K562 (cell line): ENCODE results near the gene IFNA2. TPM values are rescaled to one million over a fixed set of nuclear protein-coding genes. Genes with fewer than 3 reads are reported as not detected.

Experiments
- ATAC-seq: fragments of 200-7000 bp; cut with Tn5 transposase; 3 replicates; pipeline ENCODE4 v1.9.1; 2020; ENCODE audit warnings: moderate library complexity
- BruUV-seq: library from RNA; stranded (reverse); fragments of 400-500 nt; replicated peaks from 2 replicates; lab custom pipeline; 2021; lab: Mats Ljungman, UMichigan
- CTCF ChIA-PET: fragments of 300-600 bp; formaldehyde crosslinking; extraction: SDS; loops from one replicate; lab custom pipeline; 2021; ENCODE audit warnings: low intra/inter-chr PET ratio; lab: Yijun Ruan, JAX
- POLR2A ChIA-PET: fragments of 300-600, 350-650 bp; sonication (Branson Sonifier 250); formaldehyde crosslinking; extraction: SDS; loops from one replicate; lab custom pipeline; 2021; ENCODE audit warnings: antibody characterized with exemption, inconsistent platforms; lab: Yijun Ruan, JAX
- DNase-seq, 4 experiments: peaks; one replicate each; pipeline versions ENCODE4 v3.0.0 to v3.0.0-alpha.2; 2011 to 2018; ENCODE audit warnings: low spot score in 3 of 4, mixed read lengths in 3 of 4; ENCODE audit errors: extremely low read depth in 1 of 4
- FAIRE-seq: peaks from 2 replicates; lab custom pipeline; 2011; peaks lifted over from hg19 to GRCh38; lab: Jason Lieb, UNC
- H2AFZ ChIP-seq: 2 replicates; pipeline ENCODE4 v1.6.0; 2011; ENCODE audit warnings: low read depth, low read length, control low read depth, inconsistent platforms
- H3K27ac ChIP-seq: fragments of 200-600 bp; 3 replicates; pipeline ENCODE4 v1.8.0; 2011; ENCODE audit warnings: low read depth, mild to moderate bottlenecking, control low read depth, inconsistent platforms, low read length, moderate library complexity, mixed read lengths; ENCODE audit errors: extremely low read depth
- H3K27me3 ChIP-seq, 2 experiments: fragments of 300-600 bp in 1 of 2; 2 replicates in 1 of 2; 3 replicates in 1 of 2; pipeline versions ENCODE4 v1.6.0 to v1.8.0; 2011; ENCODE audit warnings: inconsistent platforms in 2 of 2, low read length in 2 of 2, mild to moderate bottlenecking in 1 of 2, mixed read lengths in 1 of 2, moderate library complexity in 1 of 2; ENCODE audit not compliant: control insufficient read depth in 2 of 2, insufficient read depth in 2 of 2
- H3K36me3 ChIP-seq: fragments of 300-600 bp; 3 replicates; pipeline ENCODE4 v1.8.0; 2011; ENCODE audit warnings: mild to moderate bottlenecking, low read length, inconsistent platforms; ENCODE audit not compliant: control insufficient read depth, insufficient read depth
- H3K4me1 ChIP-seq, 2 experiments: fragments of 200-600 bp in 1 of 2; replicated peaks in 1 of 2; 2 replicates in 1 of 2; 3 replicates in 1 of 2; pipeline versions ENCODE4 v1.5.1 to v1.8.0; 2011; ENCODE audit warnings: inconsistent platforms in 2 of 2, low read length in 2 of 2, mild to moderate bottlenecking in 1 of 2, mixed read lengths in 1 of 2, moderate library complexity in 1 of 2; ENCODE audit not compliant: control insufficient read depth in 2 of 2, insufficient read depth in 2 of 2
- H3K4me2 ChIP-seq: 2 replicates; pipeline ENCODE4 v1.6.1; 2011; ENCODE audit warnings: low read length, control low read depth, inconsistent platforms, mixed read lengths; ENCODE audit not compliant: insufficient read depth
- H3K4me3 ChIP-seq: fragments of 200-600 bp; sonication (generic), shearing (Covaris generic); 2 replicates; pipeline ENCODE4 v1.5.1; 2016; ENCODE audit warnings: control low read depth, inconsistent platforms
- H3K79me2 ChIP-seq: fragments of 200-600 bp; 3 replicates; pipeline ENCODE4 v1.8.0; 2011; ENCODE audit warnings: low read length, inconsistent platforms; ENCODE audit not compliant: control insufficient read depth, insufficient read depth
- H3K9ac ChIP-seq, 2 experiments: 2 replicates each; pipeline versions ENCODE4 v1.6.0 to v1.6.1; 2011; ENCODE audit warnings: low read depth in 2 of 2, low read length in 2 of 2, control low read depth in 1 of 2, inconsistent platforms in 1 of 2, mild to moderate bottlenecking in 1 of 2, mixed read lengths in 1 of 2; ENCODE audit not compliant: insufficient read depth in 1 of 2
- H3K9me1 ChIP-seq: one replicate; pipeline ENCODE4 v1.6.0; 2011; ENCODE audit warnings: inconsistent platforms, mild to moderate bottlenecking, low read length, moderate library complexity; ENCODE audit not compliant: control insufficient read depth, insufficient read depth
- H3K9me3 ChIP-seq: replicated peaks from 2 replicates; pipeline ENCODE4 v1.5.1; 2011; ENCODE audit warnings: low read depth, low read length, inconsistent platforms; ENCODE audit not compliant: control insufficient read depth, insufficient read depth
- H4K20me1 ChIP-seq: replicated peaks from 2 replicates; pipeline ENCODE4 v1.6.1; 2011; ENCODE audit warnings: low read length, inconsistent platforms, mixed read lengths; ENCODE audit not compliant: control insufficient read depth, insufficient read depth
- AFF4 ChIP-seq: sonication (generic); formaldehyde crosslinking; IDR thresholded peaks from 2 replicates; pipeline ENCODE4 v1.8.0; 2023; ENCODE audit warnings: mild to moderate bottlenecking, missing genetic modification reagents
- ATF6 ChIP-seq: sonication (generic); formaldehyde crosslinking; IDR thresholded peaks from 2 replicates; pipeline ENCODE4 v1.4.0; 2020; ENCODE audit warnings: mild to moderate bottlenecking, missing genetic modification reagents
- BMI1 ChIP-seq: fragments of 150-350 bp; IDR thresholded peaks from 2 replicates; pipeline ENCODE4 v1.6.1; 2014; ENCODE audit warnings: low read length
- L3MBTL2 ChIP-seq: fragments of 450-650 bp; IDR thresholded peaks from 2 replicates; pipeline ENCODE4 v1.6.1; 2016; ENCODE audit warnings: mild to moderate bottlenecking, moderate library complexity
- NFXL1 ChIP-seq: fragments of 450-650 bp; formaldehyde crosslinking; IDR thresholded peaks from 2 replicates; pipeline ENCODE4 v1.4.0; 2021; ENCODE audit warnings: mild to moderate bottlenecking
- PHF8 ChIP-seq: fragments of 200-600 bp; sonication (generic); IDR thresholded peaks from 2 replicates; pipeline ENCODE4 v1.6.1; 2012; ENCODE audit warnings: mixed run types, mild to moderate bottlenecking, inconsistent platforms, low read length, moderate library complexity, borderline replicate concordance
- POLR2AphosphoS5 ChIP-seq: IDR thresholded peaks from 2 replicates; pipeline ENCODE4 v1.6.1; 2011; ENCODE audit warnings: mild to moderate bottlenecking, low read depth, low read length, moderate library complexity; ENCODE audit not compliant: control insufficient read depth, insufficient read depth
- SREBF1 ChIP-seq: fragments of 150-350 bp; IDR thresholded peaks from 2 replicates; pipeline ENCODE4 v1.6.1; 2014; ENCODE audit warnings: antibody characterized with exemption, low read depth, low read length, borderline replicate concordance
- SRSF3 ChIP-seq: fragments of 200-400 bp; formaldehyde crosslinking; IDR thresholded peaks from 2 replicates; pipeline ENCODE4 v1.6.1; 2016; ENCODE audit warnings: mild to moderate bottlenecking, low read length, moderate library complexity; ENCODE audit not compliant: insufficient read depth
- TAF7 ChIP-seq: fragments of 450-650 bp; IDR thresholded peaks from 2 replicates; pipeline ENCODE4 v1.6.1; 2016; ENCODE audit warnings: missing genetic modification characterization, missing compliant biosample characterization
- TARDBP ChIP-seq: fragments of 450-650 bp; IDR thresholded peaks from 2 replicates; pipeline ENCODE4 v1.6.1; 2016
- TCF15 ChIP-seq: fragments of 250-450 bp; sonication (Bioruptor Pico); IDR thresholded peaks from 2 replicates; pipeline ENCODE4 v1.8.0; 2022; ENCODE audit warnings: moderate library complexity, mild to moderate bottlenecking, inconsistent platforms
- ZFP91 ChIP-seq: sonication (generic); formaldehyde crosslinking; IDR thresholded peaks from 2 replicates; pipeline ENCODE4 v1.8.0; 2022; ENCODE audit warnings: mild to moderate bottlenecking, missing genetic modification reagents
- ZNF277 ChIP-seq: fragments of 250-450 bp; sonication (Bioruptor Pico); IDR thresholded peaks from 2 replicates; pipeline ENCODE4 v1.8.0; 2022; ENCODE audit warnings: inconsistent platforms, mild to moderate bottlenecking, moderate library complexity, borderline replicate concordance
- WGBS: fragments of 100-300 bp; shearing (Covaris generic); methylation state at CpG from one replicate; pipeline ENCODE4 v1.1.6; 2016; ENCODE audit warnings: low coverage, mixed read lengths; ENCODE audit not compliant: insufficient coverage; ENCODE audit errors: missing lambda C conversion rate; 5-methylcytosine and 5-hydroxymethylcytosine counted together
- in situ Hi-C: fragments of 300-500 bp; cut with MboI; formaldehyde crosslinking; loops from 4 replicates; pipeline ENCODE4 v1.15.0; 2018; ENCODE audit warnings: inconsistent platforms, mixed read lengths
- intact Hi-C: fragments of 100-400 bp; cut with micrococcal nuclease; formaldehyde crosslinking; loops from 2 replicates; pipeline ENCODE4 v1.14.2; 2022
- polyA plus RNA-seq, 8 experiments: library from polyadenylated mRNA; depleted of rRNA in 4 of 8; stranded (reverse) in 5 of 8; unstranded in 3 of 8; fragments of >200 nt; fragmentation: Nextera tagmentation in 2 of 8; fragmentation: Illumina TruSeq in 1 of 8; extraction: Ambion mirVana in 2 of 8; extraction: Trizol in 1 of 8; gene quantifications; 2 replicates each; pipeline versions ENCODE4 v1.2.1 to v1.2.3, GENCODE V29; 2011 to 2014; ENCODE audit warnings: inconsistent platforms in 1 of 8, missing spikeins in 1 of 8
- total RNA-seq, 7 experiments: library from RNA; depleted of rRNA in 6 of 7; stranded (reverse); fragments of >200 nt in 6 of 7; fragmentation: Illumina TruSeq in 2 of 7; extraction: Trizol in 2 of 7; gene quantifications; 2 replicates each; pipeline versions ENCODE4 v1.2.1 to v1.2.3, GENCODE V29; 2011 to 2021; ENCODE audit warnings: low replicate concordance in 1 of 7

Gene IFNA2
- total and polyA plus RNA-seq, 9 of the 15 experiments (the other 6 are each of a cell fraction or from before 2014, with no cell fraction given), result not detected

GRCh38 chr9:21383627-21384026 is 1.6 kb downstream of the IFNA2 start:
- H3K4me2 ChIP-seq, result no peak overlapping the region
- no CpG with 5 or more reads among the region's 4 CpGs for WGBS
- H3K27me3 ChIP-seq, result no peaks in the 10 kb centered on the region
- H4K20me1 ChIP-seq, result no peaks in the 10 kb centered on the region
- H3K79me2 ChIP-seq, result no peaks in the 10 kb centered on the region
- no peaks in the 10 kb centered on the region for H3K9me1 ChIP-seq
- no peaks in the 10 kb centered on the region for H3K4me1 ChIP-seq
- in situ Hi-C loops, result no loop called here
- ChIA-PET CTCF (no interaction called here), POLR2A (no interaction called here)
- no peak overlapping the region for H2AFZ ChIP-seq
- no peaks in the 10 kb centered on the region for H3K36me3 ChIP-seq
- H3K9me3 ChIP-seq, result no peaks in the 10 kb centered on the region
- no peak for FAIRE-seq
- no peak overlapping the region for H3K27ac ChIP-seq
- no peak for ATAC-seq
- no peak for DNase-seq
- intact Hi-C loops, result no loop called here
- no peak overlapping the region for H3K4me3 ChIP-seq
- no peak overlapping the region for H3K9ac ChIP-seq
- no TSS peak for BruUV-seq
- TF ChIP-seq BMI1 (no peak), TARDBP (no peak), AFF4 (CRISPR knock-in tag) (no peak), NFXL1 (CRISPR knock-in tag) (no peak), PHF8 (no peak), SRSF3 (no peak), TAF7 (tag) (no peak), ZFP91 (CRISPR knock-in tag) (no peak), ZNF277 (CRISPR knock-in tag) (no peak), POLR2AphosphoS5 (no peak), SREBF1 (no peak), TCF15 (CRISPR knock-in tag) (no peak), L3MBTL2 (no peak), ATF6 (no peak)
